ENCODE data around the gene VPS37D.

Gene VPS37D

GRCh38 chr7:73681031-73681430, 13.4 kb downstream of the VPS37D start:
- DNase-seq = no peak

GRCh38 chr7:73682745-73683055, 15.1 kb downstream of the VPS37D start:
- no peak for DNase-seq

- DNase-seq = peak; percentile 95
These were observed 15.6 kb downstream of the VPS37D start, which contains the start of the genes BUD23 and DNAJC30 for GRCh38 chr7:73683056-73683787. Gene BUD23, plus strand, starts transcription at chr7:73683597. Its CDS starts 29 bp downstream, at chr7:73683626. Gene DNAJC30, minus strand, starts transcription at chr7:73683453. Its CDS starts 30 bp downstream, at chr7:73683423.

GRCh38 chr7:73683788-73684693, 16.4 kb downstream of the VPS37D start:
- no peak for DNase-seq

- no peak for DNase-seq
These were observed 17.7 kb downstream of the VPS37D start for GRCh38 chr7:73685311-73685710.

- DNase-seq = no peak
These were observed 20.7 kb downstream of the VPS37D start for GRCh38 chr7:73688288-73688687.

- no peak for DNase-seq
These were observed 23.0 kb downstream of the VPS37D start for GRCh38 chr7:73690646-73691045.

- DNase-seq = no peak
These were observed 28.7 kb downstream of the VPS37D start for GRCh38 chr7:73696372-73696771.

- no peak for DNase-seq
These were observed 30.8 kb downstream of the VPS37D start for GRCh38 chr7:73698410-73698809.

- DNase-seq = no peak
These were observed 31.9 kb downstream of the VPS37D start for GRCh38 chr7:73699370-73700068.

GRCh38 chr7:73700069-73700423, 32.4 kb downstream of the VPS37D start:
- no peak for DNase-seq

- no peak for DNase-seq
These were observed 33.0 kb downstream of the VPS37D start for GRCh38 chr7:73700581-73701134.

GRCh38 chr7:73701357-73701995, 33.8 kb downstream of the VPS37D start:
- DNase-seq = peak; percentile 79

GRCh38 chr7:73702226-73702625, 34.6 kb downstream of the VPS37D start:
- DNase-seq = no peak

GRCh38 chr7:73702665-73703064, 35.0 kb downstream of the VPS37D start:
- DNase-seq = no peak

- no peak for DNase-seq
These were observed 35.6 kb downstream of the VPS37D start for GRCh38 chr7:73703225-73703624.

GRCh38 chr7:73703757-73704639, 36.4 kb downstream of the VPS37D start:
- DNase-seq = peak; percentile 74

GRCh38 chr7:73704640-73705550, 37.3 kb downstream of the VPS37D start:
- peak; percentile 94 for DNase-seq

GRCh38 chr7:73705551-73705920, 37.9 kb downstream of the VPS37D start:
- no peak for DNase-seq

All from fibroblast of skin of right biceps (primary cell).